Measurements from ENCODE around the gene DUSP23. TPM values are rescaled to one million over a fixed set of nuclear protein-coding genes. Genes with fewer than 3 reads are reported as not detected.

Gene DUSP23
- total RNA-seq = 11.3 and 14.6 TPM in 2 replicates

GRCh38 chr1:159780583-159781582 is at the start of gene DUSP23:
TSS of gene DUSP23 (plus strand) at chr1:159780962. CDS start at chr1:159781101, 139 bp downstream.

GRCh38 chr1:159802111-159802510 is 21.3 kb downstream of the DUSP23 start, which contains the start of gene FCRL6:
TSS of gene FCRL6 (plus strand) at chr1:159802360. CDS start at chr1:159802425, 65 bp downstream.

DNA sequence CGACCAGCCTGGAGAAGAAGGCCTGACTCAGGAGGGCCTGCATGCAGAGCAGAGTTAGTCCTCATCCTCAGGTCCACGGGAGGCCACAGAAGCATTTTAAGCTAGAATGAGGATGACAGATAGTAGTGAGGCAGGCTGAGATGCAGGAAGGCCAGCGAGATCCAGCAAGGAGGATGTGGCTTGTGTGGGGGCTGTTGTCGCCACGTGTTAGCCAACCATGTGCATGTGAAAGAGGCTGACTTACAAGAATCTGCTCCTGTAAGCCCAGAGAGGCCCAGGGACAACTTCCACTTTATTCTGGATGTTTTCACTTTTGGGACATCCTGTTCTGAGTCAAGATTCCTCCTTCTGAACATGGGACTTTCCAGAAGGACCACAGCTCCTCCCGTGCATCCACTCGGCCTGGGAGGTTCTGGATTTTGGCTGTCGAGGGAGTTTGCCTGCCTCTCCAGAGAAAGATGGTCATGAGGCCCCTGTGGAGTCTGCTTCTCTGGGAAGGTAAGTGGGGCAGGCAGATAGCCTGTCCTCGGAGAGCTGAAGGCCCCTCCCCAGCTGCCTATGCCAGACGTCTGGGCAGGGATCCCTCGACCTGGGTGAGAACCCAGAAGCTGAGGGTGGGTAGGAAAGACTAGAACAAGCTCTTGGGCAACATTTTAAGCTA is 45.8 kb downstream of the DUSP23 start, which contains the start of gene SLAMF8:
Gene SLAMF8 (plus strand): TSS at position 433 of the 661 bp plus-strand sequence. CDS start 26 bp downstream, at position 459.

Other genes starting within 250 kb of the DUSP23 start
- gene OR10J5, start 245.0 kb upstream of the DUSP23 start, total RNA-seq = not detected in 2 replicates
- not detected in 2 replicates for gene APCS, start 193.1 kb upstream of the DUSP23 start, total RNA-seq
- gene CRP, start 66.4 kb upstream of the DUSP23 start, total RNA-seq = not detected in 2 replicates
- not detected in 2 replicates for gene FCRL6, start 21.4 kb downstream of the DUSP23 start, total RNA-seq
- not detected in 2 replicates for gene SLAMF8, start 45.9 kb downstream of the DUSP23 start, total RNA-seq
- 0.07 TPM in 1 of 2 replicates, not detected in the other for gene VSIG8, start 81.7 kb downstream of the DUSP23 start, total RNA-seq
- gene CFAP45, start 119.2 kb downstream of the DUSP23 start, total RNA-seq = 0.39 and 0.73 TPM in 2 replicates
- gene TAGLN2, start 144.5 kb downstream of the DUSP23 start, total RNA-seq = 326 and 427 TPM in 2 replicates
- gene IGSF9, start 164.7 kb downstream of the DUSP23 start, total RNA-seq = 0.36 TPM in 1 of 2 replicates, not detected in the other
- 0.26 and 0.59 TPM in 2 replicates for gene SLAMF9, start 173.3 kb downstream of the DUSP23 start, total RNA-seq

Data from smooth muscle cell of the pulmonary artery (primary cell).